C4-2B (cell line): ENCODE results near the gene TBX21.
A peak's percentile ranks its signal among the peaks of the same experiment; 100 is the strongest.

Source experiments
- H3K27ac ChIP-seq: fragments of 450-650 bp; 2 replicates; pipeline ENCODE4 v1.5.1; 2017
- CTCF ChIP-seq: fragments of 450-650 bp; conservative IDR thresholded peaks from 2 replicates; pipeline ENCODE4 v1.5.1; 2017; ENCODE audit warnings: mild to moderate bottlenecking
- ZFX ChIP-seq: fragments of 450-650 bp; IDR thresholded peaks from 2 replicates; pipeline ENCODE4 v1.6.1; 2017

TBX21 gene

GRCh38 chr17:47687328-47687690, 45.7 kb upstream of the TBX21 start:
- TF ChIP-seq ZFX (no peak), CTCF (no peak)
- H3K27ac ChIP-seq: peak overlapping the region; percentile 25; the same call in 1 of the 2 replicates

- H3K27ac ChIP-seq: peak overlapping the region; percentile 25; the same call in 1 of the 2 replicates
- TF ChIP-seq CTCF (no peak), ZFX (no peak)
Measured at GRCh38 chr17:47687748-47688147, 45.3 kb upstream of the TBX21 start.

GRCh38 chr17:47690121-47690520, 42.9 kb upstream of the TBX21 start:
- TF ChIP-seq CTCF: no peak
- TF ChIP-seq ZFX: no peak
- no peak overlapping the region for H3K27ac ChIP-seq

GRCh38 chr17:47692137-47692894, 40.7 kb upstream of the TBX21 start:
- TF ChIP-seq CTCF: no peak
- TF ChIP-seq ZFX: no peak

GRCh38 chr17:47692895-47693730, 39.9 kb upstream of the TBX21 start:
- TF ChIP-seq CTCF (no peak), ZFX (no peak)
- peak overlapping the region; percentile 93 for H3K27ac ChIP-seq

More at GRCh38 chr17:47692137-47692894, 40.7 kb upstream of the TBX21 start:
- H3K27ac ChIP-seq: peak overlapping the region; percentile 93

- peak within 1 kb of the TSS; percentile 93 for H3K27ac ChIP-seq
- TF ChIP-seq ZFX (peak; percentile 56; the same call in 1 of the 2 replicates), CTCF (no peak)
Measured at GRCh38 chr17:47693731-47694580, 39.1 kb upstream of the TBX21 start, which contains the start of gene TBKBP1. TBKBP1 (plus strand) TSS chr17:47694161; CDS start chr17:47696113, 1,952 bp downstream.
